HG03432 (cell line): ENCODE data around the gene PCDHGC4.
A peak's percentile ranks its signal among the peaks of the same experiment; 100 is the strongest.

Experiments
- ATAC-seq: cut with Tn5 transposase; IDR thresholded peaks from one replicate; pipeline ENCODE4 v1.9.1; 2021; ENCODE audit warnings: mild to moderate bottlenecking, moderate library complexity; ENCODE audit not compliant: unreplicated experiment

Gene PCDHGC4

DNA sequence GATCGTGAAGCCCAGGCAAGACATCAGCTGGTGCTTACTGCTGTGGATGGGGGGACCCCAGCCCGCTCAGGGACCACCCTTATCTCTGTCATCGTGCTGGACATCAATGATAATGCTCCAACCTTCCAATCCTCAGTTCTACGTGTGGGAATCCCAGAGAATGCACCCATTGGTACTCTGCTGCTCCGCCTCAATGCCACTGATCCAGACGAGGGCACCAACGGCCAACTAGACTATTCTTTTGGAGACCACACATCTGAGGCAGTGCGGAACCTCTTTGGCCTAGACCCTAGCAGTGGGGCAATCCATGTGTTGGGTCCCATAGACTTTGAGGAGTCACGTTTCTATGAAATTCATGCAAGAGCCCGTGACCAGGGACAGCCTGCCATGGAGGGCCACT, 5.0 kb downstream of the PCDHGC4 start:
- ATAC-seq, result no peak

- no peak for ATAC-seq
Measured at GRCh38 chr5:141490271-141490670, 5.4 kb downstream of the PCDHGC4 start.

GRCh38 chr5:141490771-141491170, 5.9 kb downstream of the PCDHGC4 start:
- ATAC-seq, result no peak

GRCh38 chr5:141491323-141492167, 6.7 kb downstream of the PCDHGC4 start:
- peak; percentile 31 for ATAC-seq

DNA sequence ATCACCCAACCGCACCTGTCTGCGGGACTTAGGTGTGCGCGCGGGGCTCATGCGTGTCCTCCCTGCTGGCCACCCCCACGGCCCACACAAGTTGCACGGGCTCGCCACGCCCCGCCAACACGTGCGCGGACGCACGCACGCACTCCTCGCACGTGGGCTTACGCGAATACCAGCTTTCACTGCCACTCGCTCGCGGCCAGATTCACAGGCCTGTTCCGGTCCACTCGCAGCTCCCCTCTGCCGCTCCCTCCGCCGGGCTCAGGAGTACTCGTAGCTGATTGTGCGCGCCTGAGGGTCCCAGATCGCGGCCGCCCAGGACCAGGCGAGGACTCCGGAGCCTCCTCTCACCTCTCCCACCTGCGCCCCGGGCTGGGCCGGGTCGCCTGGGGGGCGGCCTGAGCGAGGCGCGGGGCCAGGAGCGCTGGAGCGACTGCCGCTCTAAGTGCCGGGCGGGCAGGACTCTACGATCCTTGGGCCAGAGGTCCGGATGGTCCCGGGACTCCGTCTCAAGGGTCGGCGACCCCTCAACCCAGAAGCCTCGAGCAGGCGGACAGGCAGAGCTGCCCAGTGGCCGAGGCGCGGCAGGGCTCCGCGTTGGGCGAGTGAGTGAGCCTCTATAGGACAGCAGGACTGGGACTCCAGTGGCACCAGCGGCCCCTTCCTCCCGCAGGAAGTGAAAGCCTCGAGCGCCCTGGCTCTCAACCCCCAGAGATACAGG, 7.5 kb downstream of the PCDHGC4 start:
- peak; percentile 68 for ATAC-seq

GRCh38 chr5:141493500-141494422, 8.9 kb downstream of the PCDHGC4 start:
- ATAC-seq, result no peak

DNA sequence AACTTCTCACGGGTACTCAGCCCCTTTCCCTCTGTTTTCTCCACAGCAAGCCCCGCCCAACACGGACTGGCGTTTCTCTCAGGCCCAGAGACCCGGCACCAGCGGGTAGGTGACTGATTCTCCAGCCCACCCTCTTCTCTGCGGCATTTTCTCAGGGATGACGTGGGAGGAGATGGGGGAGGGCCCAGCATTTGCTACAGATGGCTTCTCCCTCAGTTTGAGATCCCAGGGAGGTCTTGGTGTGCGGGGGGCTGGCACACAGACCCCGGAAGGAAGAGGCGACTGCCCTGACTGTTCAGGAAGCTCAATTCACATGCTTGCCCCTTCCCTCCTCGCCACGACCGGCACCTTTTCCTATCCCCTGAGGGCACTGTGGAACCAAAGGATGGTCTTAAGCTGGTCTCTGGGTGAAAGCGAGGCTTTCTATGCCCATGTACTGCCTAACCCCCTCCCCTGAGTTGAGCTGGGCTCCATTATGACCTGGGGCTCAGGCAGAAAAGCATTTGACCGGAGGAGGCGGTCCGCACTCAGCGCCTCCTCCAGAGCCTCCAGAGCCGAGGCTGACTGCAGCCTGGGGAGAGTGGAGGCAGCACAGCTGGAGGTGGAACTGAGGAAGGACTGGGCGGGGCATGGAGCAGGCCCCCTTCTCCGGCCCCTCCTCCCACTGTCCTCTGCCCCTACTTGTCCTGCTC, 10.1 kb downstream of the PCDHGC4 start:
- ATAC-seq, result no peak

- ATAC-seq, result no peak
Measured at GRCh38 chr5:141495453-141495811, 10.6 kb downstream of the PCDHGC4 start.

DNA sequence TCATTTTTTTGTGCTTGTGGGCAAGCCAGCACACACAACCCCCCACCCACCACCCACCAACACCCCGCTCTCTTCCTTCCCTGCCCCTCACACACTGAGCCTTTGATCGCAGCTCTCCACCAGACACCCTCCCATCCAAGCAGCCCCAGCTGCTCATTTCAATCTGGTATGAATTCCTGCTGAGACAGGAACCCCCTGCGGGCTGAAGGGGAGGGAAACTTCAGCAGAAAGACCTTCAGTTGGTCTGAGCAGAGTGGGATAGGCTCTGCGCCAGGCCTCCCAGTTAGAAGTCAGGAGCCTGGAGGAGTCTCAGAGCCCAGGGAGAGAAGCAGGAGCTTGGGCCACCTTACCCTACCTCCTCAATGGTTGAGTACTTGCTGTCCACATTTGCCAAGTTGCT, 11.2 kb downstream of the PCDHGC4 start:
- ATAC-seq, result no peak

- no peak for ATAC-seq
Measured at GRCh38 chr5:141501761-141502160, 16.9 kb downstream of the PCDHGC4 start.

DNA sequence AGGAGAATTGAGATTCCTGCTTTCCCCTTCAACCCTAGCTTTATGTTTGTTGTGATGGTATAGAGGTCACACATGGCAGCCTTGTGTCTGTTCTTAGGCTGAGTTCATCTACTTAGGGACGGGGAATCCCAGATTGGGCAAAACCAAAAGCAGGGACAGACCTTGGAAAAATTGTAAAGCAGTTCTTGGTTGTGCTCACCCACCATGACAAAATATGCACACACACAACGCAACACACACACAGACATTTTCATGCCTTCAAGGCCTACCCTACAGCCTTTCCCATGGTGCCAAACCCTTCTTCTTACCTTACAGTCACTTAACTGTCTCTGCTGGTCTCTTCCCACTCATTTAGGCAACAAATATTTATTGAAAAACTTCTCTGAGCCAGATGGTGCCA, 18.9 kb downstream of the PCDHGC4 start:
- ATAC-seq, result no peak

DNA sequence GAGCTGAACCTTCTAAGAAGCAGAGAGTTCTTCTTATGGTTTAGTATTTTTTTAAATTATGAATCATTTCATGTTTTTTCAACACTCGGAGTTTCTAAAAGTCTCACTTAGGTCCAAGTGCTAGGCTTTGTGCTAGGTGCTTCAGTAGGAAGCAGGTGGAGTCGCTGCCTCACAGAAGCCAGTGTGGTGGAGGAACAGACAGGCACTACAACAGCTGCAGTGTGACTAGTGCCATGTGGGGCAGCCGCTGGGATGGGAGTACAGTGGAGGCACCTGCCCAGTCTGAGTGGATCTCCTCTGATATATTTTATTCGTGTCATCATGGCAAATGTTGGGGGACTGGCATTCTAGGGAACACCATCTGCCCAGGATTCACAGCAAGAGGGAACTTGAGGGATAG, 19.4 kb downstream of the PCDHGC4 start:
- no peak for ATAC-seq

DNA sequence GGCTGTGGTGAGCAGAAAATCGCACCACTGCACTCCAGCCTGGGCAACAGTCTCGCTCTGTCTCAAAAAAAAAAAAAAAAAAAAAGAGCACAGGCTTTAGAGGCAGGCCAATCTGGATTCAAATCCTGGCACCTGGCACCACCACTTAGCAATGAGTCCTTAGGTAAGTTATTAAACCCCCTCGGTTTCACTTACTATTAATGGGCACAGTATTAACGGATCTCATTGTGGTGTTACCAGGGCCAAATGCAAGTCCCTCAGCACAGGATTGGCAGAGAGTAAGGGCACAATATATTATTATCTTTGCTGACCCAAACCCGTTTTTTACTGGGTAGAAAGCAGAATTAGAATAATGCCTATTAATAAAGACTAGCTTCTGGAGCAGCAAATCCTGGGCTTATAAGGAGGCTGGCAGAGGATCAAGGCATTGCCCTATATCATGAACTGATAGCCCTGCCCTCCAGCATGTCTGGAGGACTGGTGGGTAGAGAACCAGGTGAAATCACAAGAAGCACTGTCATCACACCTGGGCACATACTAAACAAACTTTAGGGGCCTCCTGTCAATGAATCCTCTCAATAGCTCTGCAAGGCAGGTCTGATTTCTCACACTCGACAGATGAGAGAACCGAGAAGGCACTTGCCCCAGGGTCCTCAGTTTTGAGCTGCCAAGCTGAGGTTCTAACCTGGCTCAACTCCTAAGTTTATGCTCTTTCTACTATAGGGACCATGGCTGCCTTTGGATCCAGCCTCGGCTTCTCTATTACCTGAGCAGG, 21.7 kb downstream of the PCDHGC4 start:
- no peak for ATAC-seq

GRCh38 chr5:141507387-141508091, 22.7 kb downstream of the PCDHGC4 start:
- ATAC-seq, result peak; percentile 55

GRCh38 chr5:141508440-141508797, 23.6 kb downstream of the PCDHGC4 start:
- ATAC-seq, result no peak

GRCh38 chr5:141508798-141509611, 24.2 kb downstream of the PCDHGC4 start:
- peak; percentile 19 for ATAC-seq

- no peak for ATAC-seq
Measured at GRCh38 chr5:141510160-141510559, 25.3 kb downstream of the PCDHGC4 start.

DNA sequence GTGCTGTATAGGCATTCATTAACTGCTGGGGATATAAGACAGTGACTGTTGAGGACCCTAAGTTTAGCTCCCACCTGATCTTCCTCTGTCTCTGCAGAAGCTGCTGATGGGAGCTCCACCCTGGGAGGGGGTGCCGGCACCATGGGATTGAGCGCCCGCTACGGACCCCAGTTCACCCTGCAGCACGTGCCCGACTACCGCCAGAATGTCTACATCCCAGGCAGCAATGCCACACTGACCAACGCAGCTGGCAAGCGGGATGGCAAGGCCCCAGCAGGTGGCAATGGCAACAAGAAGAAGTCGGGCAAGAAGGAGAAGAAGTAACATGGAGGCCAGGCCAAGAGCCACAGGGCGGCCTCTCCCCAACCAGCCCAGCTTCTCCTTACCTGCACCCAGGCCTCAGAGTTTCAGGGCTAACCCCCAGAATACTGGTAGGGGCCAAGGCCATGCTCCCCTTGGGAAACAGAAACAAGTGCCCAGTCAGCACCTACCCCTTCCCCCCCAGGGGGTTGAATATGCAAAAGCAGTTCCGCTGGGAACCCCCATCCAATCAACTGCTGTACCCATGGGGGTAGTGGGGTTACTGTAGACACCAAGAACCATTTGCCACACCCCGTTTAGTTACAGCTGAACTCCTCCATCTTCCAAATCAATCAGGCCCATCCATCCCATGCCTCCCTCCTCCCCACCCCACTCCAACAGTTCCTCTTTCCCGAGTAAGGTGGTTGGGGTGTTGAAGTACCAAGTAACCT, 26.2 kb downstream of the PCDHGC4 start:
- peak; percentile 21 for ATAC-seq
